SKM-1 treated with dmso at 0.1 percent for 144 hours (cell line): ENCODE measurements around the gene RPF1.
A peak's percentile ranks its signal among the peaks of the same experiment; 100 is the strongest.
"Not testable (repeated sequence)": the region's sequence is repeated elsewhere in the genome, so short reads cannot be mapped to it uniquely, and the experiment has no call there.

Source experiments
- DNase-seq: peaks from one replicate; lab custom pipeline; 2025; ENCODE audit not compliant: unreplicated experiment; lab: John Stamatoyannopoulos, UW

Gene RPF1, protein sequence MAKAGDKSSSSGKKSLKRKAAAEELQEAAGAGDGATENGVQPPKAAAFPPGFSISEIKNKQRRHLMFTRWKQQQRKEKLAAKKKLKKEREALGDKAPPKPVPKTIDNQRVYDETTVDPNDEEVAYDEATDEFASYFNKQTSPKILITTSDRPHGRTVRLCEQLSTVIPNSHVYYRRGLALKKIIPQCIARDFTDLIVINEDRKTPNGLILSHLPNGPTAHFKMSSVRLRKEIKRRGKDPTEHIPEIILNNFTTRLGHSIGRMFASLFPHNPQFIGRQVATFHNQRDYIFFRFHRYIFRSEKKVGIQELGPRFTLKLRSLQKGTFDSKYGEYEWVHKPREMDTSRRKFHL

DNA sequence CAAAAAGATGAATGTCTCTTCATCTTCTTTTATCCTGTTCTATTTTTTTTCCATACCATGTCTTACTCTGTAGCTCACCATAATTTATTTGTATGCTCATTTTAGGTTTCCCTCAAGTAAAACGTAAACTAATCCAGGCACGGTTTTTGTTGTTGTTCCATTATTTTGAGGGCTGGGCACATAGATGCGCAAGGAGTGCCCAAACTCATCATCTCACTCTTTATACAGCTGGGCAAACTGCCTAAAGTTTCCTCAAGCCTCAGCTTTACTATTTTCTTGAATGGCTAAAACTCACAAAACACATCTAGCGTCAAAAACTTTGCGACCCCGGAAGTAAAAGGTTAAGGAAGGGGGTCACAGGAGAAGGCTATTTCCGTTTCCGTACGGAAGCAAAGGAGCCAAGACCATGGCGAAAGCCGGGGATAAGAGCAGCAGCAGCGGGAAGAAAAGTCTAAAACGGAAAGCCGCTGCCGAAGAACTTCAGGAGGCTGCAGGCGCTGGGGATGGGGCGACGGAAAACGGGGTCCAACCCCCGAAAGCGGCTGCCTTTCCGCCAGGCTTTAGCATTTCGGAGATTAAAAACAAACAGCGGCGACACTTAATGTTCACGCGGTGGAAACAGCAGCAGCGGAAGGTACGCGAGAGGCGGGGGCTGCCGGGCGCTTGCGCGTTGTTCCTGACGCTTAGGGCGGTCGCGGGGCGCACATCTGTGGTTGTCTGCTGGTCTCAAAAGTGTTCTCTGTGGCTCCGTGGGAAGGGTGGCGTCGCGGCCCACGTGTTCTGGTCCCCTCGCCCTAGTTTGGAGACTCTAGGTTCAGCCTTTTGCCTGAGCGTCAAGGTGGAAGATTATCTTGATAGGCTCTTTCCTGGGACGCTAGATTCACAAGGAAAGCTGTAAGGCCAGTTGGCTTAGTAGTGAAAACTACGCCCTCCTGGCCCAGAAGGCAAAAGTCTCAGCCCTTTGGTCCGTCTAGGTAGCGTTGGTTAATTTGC is at the start of gene RPF1:
TSS of gene RPF1 (plus strand) at position 391 of the 993 bp plus-strand sequence. CDS start at position 407, 16 bp downstream.
- peak; percentile 86 for DNase-seq

DNA sequence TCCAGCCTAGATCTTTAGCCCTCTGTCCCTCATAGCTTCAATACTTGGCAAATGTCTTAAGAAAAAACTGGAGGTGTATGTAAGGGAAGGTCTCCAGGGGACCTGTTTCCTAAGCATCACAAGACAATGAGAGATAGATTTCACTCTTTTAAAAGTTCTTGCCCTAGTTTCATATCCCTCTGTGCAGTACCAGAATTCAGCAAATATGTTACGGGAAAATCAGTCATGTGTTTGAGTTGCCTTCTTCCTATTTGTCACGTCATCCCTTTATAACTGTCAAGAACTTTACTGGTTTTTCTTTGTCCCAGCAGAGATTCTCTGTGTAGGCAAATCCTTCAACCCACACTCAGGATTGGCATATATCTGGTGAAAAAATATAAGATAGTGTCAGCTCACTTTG is 48.5 kb upstream of the RPF1 start:
- DNase-seq: no peak

DNA sequence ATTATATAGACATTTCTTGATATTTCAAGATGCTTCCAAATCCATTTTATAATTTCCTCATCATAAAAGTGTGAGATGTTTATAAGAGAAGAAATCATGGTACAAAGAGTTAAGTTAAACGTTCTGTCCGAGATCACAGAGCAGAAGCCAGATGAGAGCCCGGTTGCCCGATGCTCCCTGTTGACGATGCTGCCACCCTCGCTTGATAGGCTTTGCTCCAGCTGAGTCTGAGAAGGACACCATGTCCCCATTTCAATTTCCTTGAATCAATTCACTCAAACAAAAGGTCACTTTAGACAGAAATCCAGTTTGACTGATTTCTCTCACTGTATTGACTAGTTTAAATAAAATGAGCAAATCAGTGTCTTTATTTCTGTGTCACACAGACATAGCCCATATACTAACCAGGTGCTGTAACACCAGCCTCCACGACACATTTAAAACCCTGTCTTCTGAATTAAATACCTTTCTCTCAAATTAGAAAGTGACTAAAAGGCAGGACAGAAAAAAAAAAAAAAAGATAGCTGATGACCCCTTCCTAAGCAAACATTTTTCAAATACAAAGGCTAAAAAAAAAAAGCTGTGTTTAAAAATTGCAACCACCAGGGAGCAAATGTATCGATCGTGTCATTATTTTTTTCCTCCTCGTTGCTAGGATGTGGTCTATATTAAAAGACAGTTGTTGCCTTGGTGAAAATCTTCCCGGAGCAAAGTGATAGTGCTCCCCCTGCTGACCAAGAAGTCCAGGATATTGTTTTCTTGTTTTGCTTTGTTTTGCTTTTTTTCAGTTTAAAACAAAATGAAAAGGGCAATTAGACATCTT is 45.6 kb upstream of the RPF1 start:
- DNase-seq: peak; percentile 73

DNA sequence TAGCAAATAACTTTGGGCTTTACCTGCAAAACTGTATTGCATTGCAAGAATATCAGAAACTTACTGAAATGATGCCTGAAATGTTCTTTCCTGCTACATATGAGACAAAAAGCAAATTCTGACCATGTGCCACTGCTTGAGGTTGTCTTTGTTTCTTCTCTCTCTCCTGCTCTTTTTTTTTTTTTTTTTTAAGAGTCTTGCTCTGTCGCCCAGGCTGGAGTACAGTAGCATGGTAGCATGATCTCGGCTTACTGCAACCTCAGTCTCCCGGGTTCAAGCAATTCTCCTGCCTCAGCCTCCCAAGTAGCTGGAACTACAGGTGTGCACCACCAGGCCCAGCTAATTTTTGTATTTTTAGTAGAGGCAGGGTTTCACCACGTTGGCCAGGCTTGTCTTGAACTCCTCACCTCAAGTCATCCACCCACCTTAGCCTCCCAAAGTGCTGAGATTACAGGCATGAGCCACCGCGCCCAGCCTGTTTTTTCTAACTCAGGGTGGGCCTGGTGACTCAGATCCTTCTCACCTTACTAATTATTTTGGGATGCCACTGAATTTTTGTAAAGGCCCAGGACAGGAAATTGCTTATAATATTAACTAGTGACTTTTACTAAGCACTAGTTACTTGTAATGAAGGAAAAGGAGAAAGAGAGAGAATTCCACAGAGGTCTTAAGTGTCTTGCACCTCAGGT is 44.8 kb upstream of the RPF1 start:
- DNase-seq: no peak

DNA sequence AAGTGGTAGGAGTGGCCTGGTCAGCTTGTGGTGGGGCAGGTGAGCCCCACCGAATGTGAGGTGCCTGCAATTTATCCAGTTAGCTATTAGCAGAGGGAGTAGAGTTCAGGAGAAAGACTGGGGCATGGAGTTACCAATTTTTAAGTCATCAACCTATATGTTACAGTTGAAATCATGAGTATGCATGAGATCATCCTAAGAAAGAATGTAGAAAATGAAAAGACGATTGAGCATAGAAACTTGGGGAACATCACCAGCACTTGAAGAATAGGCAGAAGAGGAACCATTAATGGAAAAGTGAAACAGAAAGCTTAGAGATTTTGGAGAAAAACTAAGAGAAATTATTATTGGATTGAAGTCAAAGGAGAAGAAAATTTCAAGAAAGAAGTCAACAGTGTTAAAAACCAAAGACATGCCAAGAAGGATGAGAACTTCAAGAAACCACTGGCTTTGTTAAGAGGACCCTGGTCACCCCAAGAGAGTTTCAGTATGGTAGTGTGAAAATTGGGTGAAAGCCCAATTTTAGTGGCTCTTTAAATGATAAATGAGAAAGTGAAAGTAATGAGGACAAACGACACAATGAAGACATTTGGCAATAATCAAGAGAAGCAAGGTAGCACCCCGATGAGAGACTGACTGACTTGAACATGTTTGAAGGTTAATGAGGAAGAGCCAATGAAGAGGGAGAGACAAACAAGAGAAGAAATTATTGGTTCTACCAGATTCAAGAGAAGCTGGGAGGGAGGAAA is 44.1 kb upstream of the RPF1 start:
- no peak for DNase-seq

DNA sequence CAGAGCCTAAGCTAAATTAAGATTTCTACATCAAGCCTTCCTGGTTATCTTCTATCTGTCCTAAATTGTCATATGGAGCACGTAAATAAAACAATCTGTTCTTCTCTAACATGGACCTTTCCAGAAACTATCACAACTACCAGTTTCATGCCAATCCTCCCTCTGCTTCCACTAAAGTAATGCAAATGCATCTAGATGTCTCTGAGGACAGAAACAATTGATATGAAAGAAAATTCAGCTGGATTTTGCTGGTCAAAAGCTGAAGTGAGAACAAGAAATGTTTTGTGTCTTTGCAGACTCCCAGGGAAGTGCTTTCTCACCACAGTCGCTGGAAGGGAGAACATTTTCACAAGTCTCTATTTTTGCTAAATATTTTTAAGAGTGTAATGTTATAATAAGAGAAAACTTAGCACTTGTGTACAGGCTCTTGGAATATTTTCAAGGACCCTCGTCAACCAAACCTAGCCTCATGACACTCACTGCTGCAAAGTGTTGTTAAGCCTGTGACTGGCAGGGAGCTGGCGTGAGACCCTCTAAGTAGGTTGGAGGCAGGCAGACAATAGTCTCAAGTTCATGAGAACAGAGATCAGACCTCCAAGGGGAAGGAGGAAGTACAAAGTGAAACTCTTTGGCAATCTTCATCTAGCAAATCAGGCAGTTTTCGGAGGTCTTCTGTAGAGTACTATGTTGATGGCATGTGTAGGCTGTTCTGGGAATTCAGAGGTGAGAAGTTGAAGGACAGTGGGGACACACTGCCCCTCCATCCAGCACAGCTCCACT is 42.0 kb upstream of the RPF1 start:
- peak; percentile 65 for DNase-seq

DNA sequence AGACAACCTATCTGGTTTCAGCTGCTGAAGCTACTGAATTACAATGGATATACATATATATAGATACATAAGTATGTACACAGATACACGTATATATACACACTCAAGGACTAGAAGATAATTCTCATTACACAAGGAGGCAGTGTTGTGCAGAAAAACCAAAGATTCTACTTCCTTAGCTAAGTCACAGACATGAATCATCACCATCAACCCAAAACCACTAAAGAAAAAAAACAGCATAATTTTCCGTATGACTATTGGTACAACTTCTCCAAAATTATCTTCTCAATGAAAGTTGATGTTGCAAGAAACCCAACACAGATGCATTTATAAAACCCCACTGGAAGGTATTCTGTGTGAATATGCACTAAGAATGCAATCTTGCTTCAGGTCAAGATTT is 36.8 kb upstream of the RPF1 start:
- DNase-seq: peak; percentile 93

DNA sequence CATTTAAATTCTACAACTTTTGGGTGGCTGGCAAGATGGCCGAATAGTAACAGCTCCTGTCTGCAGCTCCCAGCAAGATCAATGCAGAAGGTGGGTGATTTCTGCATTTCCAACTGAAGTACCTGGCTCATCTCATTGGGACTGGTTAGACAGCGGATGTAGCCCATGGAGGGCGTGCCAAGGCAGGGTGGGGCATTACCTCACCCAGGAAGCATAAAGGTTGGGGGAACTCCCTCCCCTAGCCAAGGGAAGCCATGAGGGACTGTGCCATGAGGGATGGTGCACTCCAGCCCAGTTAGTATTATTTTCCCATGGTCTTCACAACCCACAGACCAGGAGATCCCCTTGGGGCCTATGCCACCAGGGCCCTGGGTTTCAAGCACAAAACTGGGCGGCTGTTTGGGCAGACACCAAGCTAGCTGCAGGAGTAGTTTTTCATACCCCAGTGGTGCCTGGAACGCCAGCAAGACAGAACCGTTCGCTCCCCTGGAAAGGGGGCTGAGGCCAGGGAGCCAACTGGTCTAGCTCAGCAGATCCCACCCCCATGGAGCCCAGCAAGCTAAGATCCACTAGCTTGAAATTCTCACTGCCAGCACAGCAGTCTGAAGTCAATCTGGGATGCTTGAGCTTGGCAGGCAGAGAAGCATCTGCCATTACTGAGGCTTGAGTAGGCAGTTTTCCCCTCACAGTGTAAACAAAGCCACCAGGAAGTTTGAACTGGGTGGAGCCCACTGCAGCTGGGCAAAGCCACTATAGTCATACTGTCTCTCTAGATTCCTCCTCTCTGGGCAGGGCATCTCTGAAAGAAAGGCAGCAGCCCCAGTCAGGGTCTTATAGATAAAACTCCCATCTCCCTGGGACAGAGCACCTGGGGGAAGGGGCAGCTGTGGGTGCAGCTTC is 36.1 kb upstream of the RPF1 start:
- not testable (repeated sequence) for DNase-seq

DNA sequence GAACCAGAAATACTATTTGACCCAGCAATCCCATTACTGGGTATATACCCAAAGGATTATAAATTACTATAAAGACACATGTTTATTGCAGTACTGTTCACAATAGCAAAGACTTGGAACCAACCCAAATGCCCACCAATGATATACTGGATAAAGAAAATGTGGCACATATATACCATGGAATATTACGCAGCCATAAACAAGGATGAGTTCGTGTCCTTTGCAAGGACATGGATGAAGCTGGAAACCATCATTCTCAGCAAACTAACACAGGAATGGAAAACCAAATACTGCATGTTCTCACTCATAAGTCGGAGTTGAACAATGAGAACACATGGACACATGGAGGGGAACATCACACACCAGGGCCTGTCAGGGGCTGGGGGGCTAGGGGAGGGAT is 30.4 kb upstream of the RPF1 start:
- not testable (repeated sequence) for DNase-seq

DNA sequence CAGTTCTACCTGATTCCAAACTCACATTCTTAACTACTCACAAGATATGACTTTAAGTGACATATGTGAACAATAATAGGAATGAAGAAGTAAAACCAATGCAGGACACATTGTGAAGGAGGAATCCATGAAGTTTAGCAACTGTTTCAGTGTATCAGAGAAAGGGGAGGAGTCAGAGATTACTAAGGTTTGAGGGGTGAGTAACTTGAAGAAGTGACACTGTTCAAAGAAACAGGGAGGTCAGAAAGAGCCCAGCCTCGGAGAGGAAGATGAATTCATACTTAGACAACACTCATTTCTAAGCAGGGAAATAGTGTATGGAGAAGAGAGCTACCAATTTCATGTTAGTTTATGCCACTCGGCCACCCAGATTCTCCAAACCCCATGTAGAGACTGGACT is 28.2 kb upstream of the RPF1 start:
- peak; percentile 9 for DNase-seq

DNA sequence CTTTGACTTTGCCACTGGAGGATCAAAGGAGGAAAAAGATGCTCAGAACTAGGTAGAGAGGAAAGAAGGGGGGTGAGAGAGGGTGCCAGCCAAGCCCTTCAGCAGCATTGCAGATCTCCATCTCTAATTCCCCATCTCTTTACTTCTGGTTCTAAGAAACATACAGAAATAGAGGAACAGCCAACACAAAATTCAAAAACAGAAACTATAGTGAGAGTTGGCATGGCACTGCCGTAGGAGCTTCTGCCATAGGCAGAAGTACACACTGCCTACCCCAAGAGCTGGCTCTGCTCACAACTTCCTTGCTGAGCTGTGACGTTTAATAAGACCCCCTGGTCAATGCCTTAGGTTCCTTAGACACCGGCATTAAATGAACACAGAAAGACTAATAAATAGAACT is 26.6 kb upstream of the RPF1 start:
- no peak for DNase-seq

DNA sequence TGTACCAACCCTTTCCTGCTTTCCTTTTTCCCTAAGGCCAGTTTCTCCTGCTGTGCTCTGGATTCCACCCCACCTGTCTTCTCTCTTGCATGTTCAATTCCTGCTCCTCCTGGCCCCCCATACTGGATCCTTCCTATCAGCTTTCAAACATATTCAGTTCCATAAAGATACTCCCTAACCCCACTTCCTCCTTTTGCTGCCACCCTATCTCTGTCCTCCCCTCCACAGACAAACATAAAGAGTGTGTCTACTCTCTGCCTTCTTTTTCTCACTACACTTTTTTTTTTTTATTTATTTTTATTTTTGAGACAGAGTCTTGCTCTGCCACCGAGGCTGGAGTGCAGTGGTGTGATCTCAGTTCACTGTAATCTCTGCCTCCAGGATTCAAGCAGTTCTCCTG is 16.9 kb upstream of the RPF1 start:
- DNase-seq: no peak

DNA sequence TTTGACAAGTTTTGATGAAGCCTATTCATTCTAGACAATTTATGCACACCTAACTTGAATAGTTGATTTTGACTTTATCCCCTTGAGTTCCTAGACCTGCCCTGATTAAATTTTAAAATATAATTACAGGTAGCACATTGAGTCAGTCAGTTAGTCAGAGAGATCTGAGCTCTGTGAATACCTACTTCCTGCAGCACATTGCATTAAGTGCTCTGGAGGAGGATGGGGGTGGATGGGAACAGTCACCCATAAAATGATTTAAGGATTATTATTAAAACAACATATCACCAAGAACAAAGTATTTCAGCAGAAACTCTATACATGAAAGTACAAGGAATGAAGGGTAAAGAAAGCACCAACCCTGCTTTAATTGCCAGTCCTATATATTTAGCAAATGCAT is 11.8 kb upstream of the RPF1 start:
- DNase-seq: no peak

DNA sequence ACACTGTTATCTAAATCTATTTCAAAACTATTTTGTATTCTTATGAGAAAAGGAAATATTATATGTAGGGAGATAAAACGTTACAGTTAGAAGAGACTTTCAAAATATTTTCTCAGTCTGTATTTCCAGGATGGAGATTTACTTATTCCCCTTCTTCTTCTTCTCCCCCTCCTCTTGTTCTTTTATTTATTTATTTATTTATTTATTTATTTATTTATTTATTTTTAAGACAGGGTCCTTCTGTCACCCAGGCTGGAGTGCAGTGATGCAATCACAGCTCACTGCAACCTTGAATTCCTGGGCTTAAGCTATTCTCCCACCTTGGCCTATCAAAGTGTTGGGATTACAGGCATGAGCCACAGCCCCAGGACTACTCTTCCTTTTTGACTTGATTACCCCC is 2.8 kb upstream of the RPF1 start:
- no peak for DNase-seq

DNA sequence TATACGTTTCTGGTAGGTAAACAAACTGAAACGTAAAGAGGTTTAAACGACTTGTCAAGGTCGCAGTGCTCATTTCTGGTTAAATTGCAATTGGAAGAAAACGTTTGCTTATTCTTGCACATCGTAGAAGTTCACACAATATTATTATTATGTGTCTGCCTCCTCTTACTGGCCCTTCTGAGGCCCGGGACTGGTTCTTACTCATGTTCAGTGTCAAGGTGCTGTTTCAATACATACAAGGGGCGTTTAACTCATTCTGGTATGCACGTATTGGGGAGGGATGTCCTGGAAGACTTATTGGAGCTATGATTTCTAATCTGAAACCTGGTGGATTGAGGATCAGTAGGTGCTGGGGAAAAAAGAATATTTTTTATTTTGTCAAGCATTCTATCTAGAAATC is 932 bp downstream of the RPF1 start:
- no peak for DNase-seq

DNA sequence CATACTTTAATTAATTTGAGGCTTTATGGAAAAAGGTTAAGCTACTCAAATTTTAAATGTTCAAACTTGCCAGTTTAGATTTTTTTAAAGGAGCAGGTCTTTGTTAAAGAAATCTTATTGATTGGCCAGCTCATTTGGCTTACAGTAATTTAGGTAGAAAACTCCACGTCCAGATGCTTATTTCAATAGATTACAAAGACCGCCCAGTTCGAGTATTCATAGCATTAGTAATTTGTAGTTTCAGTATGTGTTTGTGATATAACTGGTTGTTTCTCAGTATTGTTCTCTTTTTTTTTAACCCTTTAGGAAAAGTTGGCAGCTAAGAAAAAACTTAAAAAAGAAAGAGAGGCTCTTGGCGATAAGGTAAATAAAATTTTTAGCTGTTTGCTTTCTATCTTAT is 1.6 kb downstream of the RPF1 start:
- no peak for DNase-seq

DNA sequence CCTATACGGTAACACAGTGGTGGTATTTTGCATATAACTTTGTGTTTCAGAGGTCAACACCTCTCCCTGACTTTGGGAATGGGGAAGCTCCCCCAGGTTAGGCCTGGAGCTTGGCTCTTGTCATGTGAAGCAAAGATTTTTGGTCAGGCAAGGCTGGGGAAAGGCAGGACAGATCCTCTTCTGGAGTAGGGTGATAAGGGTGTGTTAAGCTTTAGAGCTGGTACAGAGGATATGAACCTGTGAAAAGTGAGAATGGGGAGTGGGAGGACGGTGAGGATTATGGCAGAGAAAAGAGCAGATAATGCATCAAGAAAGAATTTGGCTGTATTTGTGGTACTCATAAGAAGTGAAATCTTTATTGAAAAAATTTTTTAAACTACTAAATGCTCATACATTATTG is 2.3 kb downstream of the RPF1 start:
- no peak for DNase-seq

DNA sequence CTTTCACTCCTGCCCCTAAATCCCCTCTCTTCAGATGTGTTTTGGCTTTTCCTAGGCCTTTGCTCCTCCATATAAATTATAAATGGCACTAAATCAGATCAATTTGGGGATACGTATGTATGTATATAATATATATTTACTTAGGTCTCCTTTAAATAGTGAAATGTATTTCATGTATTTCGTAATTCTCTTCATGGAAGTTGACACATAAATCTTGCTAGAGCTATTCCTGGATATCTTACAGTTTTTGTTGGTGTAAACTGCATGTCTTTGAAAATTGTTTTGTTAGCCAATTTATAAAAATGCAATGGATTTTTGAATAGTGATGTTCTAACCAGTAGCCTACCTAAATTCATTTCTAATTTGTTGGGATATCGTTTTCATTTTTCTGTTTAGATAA is 9.0 kb downstream of the RPF1 start:
- DNase-seq: no peak
